GM21737 (cell line): Measurements from ENCODE around the gene GPR25.

ENCODE experiments used
- ATAC-seq: cut with Tn5 transposase; IDR thresholded peaks from one replicate; pipeline ENCODE4 v1.9.1; 2021; ENCODE audit warnings: mild to moderate bottlenecking, moderate library complexity; ENCODE audit not compliant: unreplicated experiment

Gene GPR25, protein sequence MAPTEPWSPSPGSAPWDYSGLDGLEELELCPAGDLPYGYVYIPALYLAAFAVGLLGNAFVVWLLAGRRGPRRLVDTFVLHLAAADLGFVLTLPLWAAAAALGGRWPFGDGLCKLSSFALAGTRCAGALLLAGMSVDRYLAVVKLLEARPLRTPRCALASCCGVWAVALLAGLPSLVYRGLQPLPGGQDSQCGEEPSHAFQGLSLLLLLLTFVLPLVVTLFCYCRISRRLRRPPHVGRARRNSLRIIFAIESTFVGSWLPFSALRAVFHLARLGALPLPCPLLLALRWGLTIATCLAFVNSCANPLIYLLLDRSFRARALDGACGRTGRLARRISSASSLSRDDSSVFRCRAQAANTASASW

GRCh38 chr1:200872446-200873115, at the start of gene GPR25:
Gene GPR25 (plus strand): TSS chr1:200872981. CDS start chr1:200873038, 57 bp downstream.
- ATAC-seq = no peak

DNA sequence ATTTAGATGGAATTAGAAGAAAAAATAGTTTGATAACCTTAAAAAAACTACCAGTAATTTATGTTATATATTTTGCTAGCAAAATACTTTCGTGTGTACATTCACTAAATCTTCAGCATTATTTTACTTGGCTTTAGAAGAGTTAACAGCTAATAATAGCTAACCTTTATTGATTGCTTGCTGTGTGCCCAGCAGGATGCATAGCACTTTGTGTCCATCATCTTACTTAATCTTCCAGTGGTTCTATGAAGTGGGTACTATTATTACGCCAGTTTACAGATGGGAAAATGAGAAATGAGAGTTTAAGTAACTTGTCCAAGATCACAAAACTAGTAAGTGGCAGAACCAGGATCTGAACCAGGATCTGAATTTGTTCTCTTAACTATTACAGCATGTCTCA, 41.7 kb upstream of the GPR25 start:
- ATAC-seq = no peak

- ATAC-seq = no peak
Measured at GRCh38 chr1:200834383-200834782, 38.4 kb upstream of the GPR25 start.

GRCh38 chr1:200836213-200836612, 36.6 kb upstream of the GPR25 start:
- ATAC-seq = no peak

DNA sequence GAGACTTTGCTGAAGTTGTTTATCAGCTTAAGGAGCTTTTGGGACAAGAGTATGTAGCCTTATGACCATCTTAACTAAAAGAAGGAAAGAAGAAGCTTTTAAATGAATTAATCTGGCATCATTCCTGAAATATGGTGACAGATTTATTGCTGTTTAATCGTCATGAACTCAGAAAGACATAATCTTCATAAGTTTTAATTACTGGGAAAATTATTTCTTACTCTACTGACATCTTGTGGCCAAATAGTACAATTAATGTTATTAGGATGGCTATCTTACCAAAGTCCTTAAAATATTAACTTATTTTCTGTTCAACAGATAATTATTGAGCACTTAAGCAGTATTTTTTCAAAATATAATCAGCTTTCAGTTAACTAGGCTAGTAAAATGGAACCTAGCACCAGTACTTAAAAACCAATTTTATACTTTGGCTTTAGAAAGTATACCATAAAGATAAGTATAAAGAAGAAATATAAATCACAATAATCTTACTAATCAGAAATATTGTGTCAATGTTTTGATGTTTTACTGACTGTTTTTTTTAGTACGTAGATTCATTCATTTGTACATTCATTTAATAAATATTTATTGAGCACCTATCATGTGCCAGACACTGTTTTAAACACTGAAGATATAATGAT, 34.7 kb upstream of the GPR25 start:
- ATAC-seq = no peak

GRCh38 chr1:200838676-200839445, 33.9 kb upstream of the GPR25 start:
- no peak for ATAC-seq

DNA sequence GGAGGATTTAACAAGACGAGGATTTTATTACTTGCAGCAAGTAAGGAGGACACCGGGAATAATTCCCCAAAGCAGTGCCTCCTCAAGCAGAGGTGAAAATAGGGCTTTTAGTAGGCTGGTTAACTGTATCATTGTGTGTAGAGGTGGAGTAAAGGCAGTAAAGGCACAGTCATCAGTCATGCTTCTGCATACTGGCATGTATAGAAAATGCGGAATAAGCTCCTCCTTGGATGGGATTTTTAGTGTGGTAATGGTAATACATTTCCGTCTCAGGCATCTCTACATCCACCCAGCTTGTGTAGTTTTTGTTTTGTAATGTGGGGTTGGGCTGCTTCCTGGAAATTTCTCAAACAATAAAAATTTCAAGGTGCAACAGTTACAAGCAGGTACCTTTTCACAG, 27.4 kb upstream of the GPR25 start:
- no peak for ATAC-seq

- no peak for ATAC-seq
Measured at GRCh38 chr1:200846398-200846797, 26.4 kb upstream of the GPR25 start.

- no peak for ATAC-seq
Measured at GRCh38 chr1:200849430-200849829, 23.4 kb upstream of the GPR25 start.

DNA sequence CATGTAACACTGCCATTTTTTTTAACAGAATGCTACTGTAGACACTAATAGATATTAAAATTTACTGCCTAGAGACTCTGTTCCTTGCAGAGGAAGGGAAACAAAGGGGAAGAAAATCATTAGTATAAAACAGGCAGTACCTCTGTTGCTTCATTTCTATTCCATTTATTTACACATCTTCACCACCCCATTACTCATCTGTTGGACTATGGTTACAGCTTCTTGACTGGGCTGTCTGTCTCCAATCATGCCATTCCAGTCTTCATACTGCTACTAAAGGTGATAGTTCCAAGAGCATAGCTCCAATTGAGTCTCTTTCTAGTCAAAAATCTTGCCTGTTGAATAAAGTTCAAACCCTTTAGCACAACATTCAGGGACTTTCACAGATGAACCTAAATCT, 22.2 kb upstream of the GPR25 start:
- ATAC-seq = no peak

- no peak for ATAC-seq
Measured at GRCh38 chr1:200856716-200857357, 15.9 kb upstream of the GPR25 start.

- no peak for ATAC-seq
Measured at GRCh38 chr1:200857804-200858203, 15.0 kb upstream of the GPR25 start.

DNA sequence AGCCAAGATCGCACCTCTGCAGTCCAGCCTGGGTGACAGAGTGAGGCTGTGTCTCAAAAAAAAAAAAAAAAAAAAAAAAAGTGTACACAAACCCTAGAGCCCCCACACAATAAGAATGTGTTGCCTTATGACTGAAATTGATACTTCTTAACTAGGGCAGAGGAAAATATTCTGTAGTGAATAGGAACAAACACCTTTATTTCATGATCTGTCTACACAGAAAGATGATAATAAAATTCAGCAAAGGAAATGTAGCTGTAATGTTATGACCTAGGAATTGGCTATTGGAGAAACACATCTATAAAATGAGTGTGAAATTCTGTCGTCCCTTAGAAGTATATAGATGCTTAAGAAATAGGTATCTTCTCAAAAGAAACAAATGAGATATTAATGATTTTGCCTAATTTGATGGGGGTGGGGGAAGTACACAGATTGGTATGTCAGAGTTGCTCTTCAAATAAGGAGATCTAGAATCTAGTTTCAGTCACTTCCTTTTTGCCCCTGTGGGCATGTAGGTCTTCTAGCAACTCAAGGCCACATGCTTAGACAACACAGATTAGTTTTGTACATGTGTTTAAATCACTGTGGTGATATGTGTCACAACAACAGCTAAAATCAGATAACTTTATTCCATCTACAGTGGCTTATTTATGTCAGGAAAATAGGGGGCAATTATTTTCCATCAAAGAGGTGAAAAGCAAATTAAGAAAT, 10.7 kb upstream of the GPR25 start:
- no peak for ATAC-seq

GRCh38 chr1:200862713-200863415, 9.9 kb upstream of the GPR25 start:
- ATAC-seq = no peak

DNA sequence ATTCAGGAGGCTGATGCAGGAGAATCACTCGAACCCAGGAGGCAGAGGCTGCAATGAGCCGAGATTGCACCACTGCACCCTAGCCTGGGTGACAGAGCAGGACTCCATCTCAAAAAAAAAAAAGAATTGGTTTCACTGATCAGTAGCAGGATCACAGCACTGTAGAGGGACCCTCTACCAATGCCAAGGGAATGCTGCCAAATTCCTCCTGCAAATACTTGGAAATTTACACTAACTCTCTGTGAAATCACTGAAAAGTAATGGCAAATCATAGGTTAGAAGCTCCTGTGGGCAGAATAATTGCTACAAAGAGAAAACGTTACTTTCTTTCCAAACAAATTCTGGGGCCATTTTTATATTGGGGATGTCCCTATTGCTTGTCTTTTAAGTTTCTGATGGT, 6.7 kb upstream of the GPR25 start:
- no peak for ATAC-seq

DNA sequence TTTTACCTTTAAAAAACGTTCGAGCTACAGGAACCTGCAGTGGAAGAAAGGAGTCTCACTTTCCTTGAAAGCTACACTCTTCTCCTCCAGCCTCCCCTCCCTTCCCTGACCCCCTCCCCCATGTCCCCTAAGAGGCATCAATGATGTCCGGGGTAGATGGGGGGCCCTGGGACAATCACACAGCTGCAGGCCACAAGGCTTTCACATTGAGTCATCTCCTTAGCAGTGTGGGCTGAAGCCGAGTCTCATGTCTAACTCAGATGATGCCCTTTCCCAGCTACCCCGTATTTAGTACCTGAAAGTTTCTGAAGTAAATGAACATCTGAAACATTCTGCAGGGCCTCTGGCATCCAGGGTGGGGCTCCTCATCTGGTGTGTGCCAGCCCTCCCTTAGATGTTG, 6.3 kb upstream of the GPR25 start:
- peak; percentile 74 for ATAC-seq

DNA sequence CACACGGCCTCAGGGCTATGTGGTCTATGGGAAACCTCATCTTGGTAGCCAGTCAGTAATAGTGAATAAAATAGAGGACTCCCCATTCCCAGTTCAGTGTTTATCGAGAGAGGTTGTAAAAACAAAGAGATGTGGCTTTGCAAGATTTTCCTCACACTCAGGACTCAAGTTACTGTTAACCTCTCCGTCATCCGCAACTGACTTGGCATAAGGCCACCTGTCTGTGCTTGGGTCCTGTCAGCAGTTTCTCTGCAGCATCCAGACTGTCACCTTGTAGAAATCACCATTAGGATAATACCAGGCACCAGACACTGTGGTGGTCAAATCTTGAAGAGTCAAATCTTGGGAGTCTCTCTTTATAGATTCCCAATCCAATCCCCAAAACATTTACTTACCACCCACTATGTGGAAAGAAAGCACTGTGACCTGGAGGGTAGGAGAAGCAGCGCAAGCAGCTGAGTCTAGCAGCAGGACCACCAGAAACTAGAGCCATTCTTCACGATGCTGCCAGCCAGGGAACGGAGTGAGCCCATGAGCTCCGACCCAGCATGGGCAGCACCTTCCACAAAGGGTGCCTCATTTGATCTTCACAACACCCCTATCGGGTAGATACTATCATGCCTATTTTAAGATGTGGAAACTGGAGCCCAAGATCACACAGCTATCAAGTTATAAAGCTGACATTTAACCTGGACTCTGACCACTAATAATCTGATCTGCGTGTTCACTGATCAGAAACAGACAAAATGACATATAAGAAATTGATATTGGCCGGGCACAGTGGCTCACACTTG, 5.6 kb upstream of the GPR25 start:
- ATAC-seq = peak; percentile 3

GRCh38 chr1:200869376-200869752, 3.4 kb upstream of the GPR25 start:
- ATAC-seq = no peak
